Nucleus accumbens (tissue), 56 donors: ENCODE measurements around the gene STAG3.
"Not testable (repeated sequence)": the region's sequence is repeated elsewhere in the genome, so short reads cannot be mapped to it uniquely, and the experiment has no call there.

Experiments used
- DNase-seq, 56 donors: peaks; one replicate each; lab custom pipeline; 2025; lab: John Stamatoyannopoulos, UW

STAG3 gene

GRCh38 chr7:100244988-100245605, 67.4 kb downstream of the STAG3 start:
- not testable (repeated sequence) for DNase-seq

- DNase-seq = not testable (repeated sequence)
Observed at GRCh38 chr7:100246121-100246864, 68.6 kb downstream of the STAG3 start.

- DNase-seq = not testable (repeated sequence)
Observed at GRCh38 chr7:100246865-100247137, 69.1 kb downstream of the STAG3 start.

GRCh38 chr7:100247152-100247757, 69.5 kb downstream of the STAG3 start:
- DNase-seq = peak in 3 of 56 donors; percentile 1 to 9 (median 8)

- DNase-seq = no peak
Observed at GRCh38 chr7:100248483-100248882, 70.8 kb downstream of the STAG3 start.

GRCh38 chr7:100257017-100257416, 79.3 kb downstream of the STAG3 start:
- DNase-seq = no peak

GRCh38 chr7:100259984-100260383, 82.3 kb downstream of the STAG3 start:
- DNase-seq = not testable (repeated sequence)

- not testable (repeated sequence) for DNase-seq
Observed at GRCh38 chr7:100262896-100263295, 85.2 kb downstream of the STAG3 start.
